KG1 (cell line): Measurements from ENCODE around the gene DOCK4.

Source experiments
- DNase-seq: peaks from one replicate; lab custom pipeline; 2025; lab: John Stamatoyannopoulos, UW

Gene DOCK4

GRCh38 chr7:112192236-112193154 is 13.7 kb downstream of the DOCK4 start:
- DNase-seq = no peak

DNA sequence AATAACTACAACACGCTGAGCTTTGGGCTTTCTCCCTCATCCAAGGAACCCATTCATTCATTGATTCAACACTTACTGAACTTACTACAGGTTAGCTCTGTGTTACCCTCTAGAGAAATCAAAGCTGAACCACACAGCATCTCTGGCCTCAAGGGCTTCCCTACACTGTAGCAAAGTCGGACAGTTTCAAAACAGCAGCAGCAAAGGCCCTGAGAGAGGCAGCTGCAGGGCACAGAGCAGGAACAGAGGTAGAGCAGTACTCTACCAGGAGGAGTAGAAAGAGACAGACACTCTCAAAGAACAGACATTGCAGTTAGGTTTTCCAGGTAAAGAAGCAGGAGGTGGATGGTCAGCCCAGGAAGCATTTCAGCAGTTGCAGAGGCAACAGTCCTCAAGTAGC is 16.1 kb downstream of the DOCK4 start:
- DNase-seq = no peak

- no peak for DNase-seq
Measured at GRCh38 chr7:112189691-112190090, 16.5 kb downstream of the DOCK4 start.

- DNase-seq = no peak
Measured at GRCh38 chr7:112188257-112188656, 17.9 kb downstream of the DOCK4 start.

GRCh38 chr7:112186300-112186699 is 19.9 kb downstream of the DOCK4 start:
- DNase-seq = no peak

DNA sequence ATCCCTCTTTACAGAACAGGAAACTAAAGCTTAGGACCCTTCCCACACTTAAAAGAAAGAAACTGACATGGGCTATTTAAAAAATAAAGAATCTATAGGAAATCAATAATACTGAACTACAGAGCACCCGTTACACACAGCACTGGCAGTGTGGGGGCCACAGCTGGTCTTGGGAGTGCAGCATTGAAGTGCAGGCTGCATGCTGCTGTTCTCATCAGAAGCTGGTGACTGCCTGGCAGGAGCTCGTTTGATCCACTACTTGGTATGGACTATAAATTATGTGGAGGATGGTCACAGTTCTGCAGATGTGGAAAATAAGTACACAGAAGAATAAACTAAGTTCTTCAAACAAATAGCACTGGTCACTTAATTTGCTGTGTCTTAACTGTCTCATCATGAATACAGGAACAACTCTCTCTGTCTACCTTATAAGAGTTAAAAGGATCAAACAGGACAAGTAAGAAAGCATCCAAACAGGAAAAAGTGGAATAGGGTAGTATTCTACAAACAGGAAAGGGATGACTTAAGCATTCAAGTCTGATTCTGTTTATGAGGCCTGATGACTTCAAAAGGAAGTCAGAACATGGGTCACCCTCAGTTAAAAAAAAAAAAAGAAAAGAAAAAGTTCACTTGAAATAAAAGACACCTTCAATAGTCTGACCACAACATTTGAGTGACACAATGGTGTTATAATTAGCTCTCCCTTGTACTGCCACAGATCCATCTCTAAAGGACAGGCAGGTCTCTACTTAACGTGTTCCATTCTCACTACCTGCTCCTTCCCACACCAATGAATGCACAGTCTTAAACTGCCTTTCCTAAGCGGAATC is 21.0 kb downstream of the DOCK4 start:
- DNase-seq = no peak

- DNase-seq = no peak
Measured at GRCh38 chr7:112184455-112184854, 21.7 kb downstream of the DOCK4 start.

DNA sequence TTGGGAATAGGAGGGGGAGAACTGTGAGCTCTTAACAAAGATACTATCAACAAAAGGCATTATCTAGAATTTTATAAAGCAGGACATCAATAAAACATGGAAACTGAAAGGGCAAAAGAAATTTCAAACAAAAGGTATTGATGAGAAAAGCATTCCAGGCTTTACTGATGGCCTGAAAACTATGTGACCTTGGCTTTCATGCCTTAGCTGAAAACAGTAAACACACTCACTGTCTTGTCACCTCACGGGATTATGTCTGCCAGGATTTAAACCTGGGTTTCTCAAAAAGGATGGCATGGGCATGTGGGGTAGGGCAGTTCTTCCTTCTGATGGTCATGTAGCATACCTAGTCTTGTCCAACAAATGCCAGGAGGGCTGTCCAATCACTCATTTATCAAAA is 22.9 kb downstream of the DOCK4 start:
- no peak for DNase-seq

DNA sequence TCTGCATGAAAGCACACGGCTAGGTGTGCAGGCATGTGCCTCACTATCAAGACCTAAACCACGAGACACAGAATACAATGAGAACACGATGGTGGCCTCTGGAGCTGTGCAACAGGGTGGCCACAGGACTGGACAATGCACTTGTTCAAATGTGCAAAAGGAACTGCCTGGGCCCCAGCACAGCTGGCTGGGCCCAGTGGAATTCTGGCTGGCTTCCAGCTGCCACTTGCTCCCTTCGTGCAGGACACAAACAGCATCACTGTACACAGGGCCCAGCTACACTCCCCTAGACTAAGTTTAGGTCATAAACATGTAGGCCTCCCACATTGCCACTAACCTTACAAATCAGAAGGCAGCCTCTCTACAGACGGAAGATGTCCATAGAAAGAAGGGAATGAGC is 23.4 kb downstream of the DOCK4 start:
- DNase-seq = no peak

DNA sequence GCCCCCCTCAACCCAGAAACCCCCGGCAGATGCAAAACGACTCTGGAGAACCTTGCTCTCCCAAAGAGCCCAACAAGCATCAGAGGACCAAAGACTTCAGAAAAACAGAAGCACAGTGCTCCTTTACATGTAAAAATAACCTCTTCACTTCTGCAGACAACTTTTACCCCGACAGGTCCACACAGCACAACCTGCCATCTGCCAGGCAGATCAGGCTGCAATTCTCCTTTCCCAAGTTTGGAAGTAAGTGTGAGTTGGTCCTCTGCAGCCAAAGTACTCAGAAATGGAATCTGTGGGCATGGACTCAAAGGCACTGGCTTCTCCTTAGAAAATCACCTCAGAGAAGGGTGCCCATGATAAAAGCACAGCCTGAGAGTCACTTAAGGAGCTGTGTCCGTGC is 26.0 kb downstream of the DOCK4 start:
- DNase-seq = no peak

DNA sequence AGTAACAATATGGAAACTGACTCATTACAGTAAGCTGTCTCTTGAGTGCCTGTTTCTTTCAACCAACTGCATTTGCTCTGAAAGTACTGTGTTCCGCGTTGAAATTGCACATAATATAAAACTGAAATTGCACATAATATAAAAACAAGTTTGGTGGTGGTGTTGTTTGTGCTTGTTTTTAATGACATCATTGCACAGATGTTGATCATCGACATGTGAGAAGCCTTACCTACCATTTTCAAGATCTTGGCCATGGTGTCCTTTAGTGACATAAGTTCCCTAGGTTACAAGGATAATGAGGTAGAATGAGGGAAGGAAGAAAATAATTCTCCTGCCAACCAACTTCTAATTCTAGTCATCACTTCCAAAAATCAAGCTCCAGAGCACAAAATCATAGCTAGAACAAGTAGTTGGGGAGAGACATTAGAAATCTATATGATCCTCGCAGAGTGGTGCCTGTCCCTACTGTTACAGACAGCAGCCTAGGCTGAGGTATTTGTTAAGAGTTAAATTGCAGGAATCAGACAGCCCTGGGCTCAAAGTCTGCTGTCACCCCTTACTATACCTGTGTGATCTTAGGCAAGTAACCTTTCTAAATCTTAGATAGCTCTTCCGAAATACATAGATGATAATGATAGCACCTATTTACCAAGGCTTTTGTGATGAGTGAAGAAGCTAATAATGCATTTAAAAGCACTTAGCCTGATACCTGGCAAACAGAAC is 29.3 kb downstream of the DOCK4 start:
- DNase-seq = no peak

DNA sequence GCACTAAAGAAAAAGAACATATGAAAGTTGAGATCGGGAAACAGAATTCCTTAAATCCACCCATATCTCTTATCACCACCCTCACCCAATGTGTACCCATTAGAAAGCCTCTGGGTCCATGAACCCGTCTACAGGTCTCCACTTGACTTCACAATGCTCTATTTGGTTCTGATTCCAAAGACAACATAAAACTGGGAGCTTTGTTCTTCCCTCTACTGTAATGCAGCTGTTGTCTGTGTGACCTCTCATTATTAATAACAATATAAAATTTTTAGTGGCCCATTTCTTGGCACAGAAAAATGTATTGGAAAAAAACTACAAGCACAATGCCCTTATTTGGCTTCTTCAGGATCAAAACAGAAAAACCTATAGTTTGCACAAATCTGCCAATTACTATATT is 30.0 kb downstream of the DOCK4 start:
- no peak for DNase-seq

DNA sequence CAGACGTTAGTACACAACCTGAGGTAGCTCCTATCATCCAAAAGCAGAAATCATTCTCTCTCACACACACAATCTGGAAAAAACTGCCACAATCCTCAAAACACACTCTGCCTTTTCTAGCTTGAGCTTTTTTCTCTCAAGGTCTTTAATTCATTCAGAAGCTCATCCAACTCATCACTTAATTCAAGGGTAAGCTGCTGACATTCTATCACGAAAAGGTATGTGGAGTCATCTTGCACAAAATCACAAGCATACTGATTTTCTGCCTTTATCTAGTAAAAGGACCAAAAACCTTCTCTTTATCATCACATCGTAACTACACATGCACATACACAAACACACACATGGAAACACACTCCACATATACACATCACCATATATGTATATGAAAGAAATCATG is 32.0 kb downstream of the DOCK4 start:
- no peak for DNase-seq

DNA sequence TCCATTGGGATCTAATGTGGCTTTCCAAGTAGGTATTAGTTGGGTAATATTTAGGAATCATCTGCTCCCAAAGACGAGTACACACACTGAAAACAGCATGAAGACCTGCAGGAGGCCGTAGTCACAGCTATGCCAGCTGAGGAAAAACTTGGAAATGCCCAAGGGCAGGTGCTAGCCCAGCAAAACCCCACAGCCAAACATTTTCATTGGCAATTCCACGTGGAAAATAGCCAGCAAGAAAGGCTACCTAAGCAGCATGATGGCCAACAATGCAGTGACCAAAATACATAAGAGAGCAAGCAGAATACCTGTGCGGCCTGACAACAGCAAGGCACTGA is 32.7 kb downstream of the DOCK4 start:
- DNase-seq = no peak

DNA sequence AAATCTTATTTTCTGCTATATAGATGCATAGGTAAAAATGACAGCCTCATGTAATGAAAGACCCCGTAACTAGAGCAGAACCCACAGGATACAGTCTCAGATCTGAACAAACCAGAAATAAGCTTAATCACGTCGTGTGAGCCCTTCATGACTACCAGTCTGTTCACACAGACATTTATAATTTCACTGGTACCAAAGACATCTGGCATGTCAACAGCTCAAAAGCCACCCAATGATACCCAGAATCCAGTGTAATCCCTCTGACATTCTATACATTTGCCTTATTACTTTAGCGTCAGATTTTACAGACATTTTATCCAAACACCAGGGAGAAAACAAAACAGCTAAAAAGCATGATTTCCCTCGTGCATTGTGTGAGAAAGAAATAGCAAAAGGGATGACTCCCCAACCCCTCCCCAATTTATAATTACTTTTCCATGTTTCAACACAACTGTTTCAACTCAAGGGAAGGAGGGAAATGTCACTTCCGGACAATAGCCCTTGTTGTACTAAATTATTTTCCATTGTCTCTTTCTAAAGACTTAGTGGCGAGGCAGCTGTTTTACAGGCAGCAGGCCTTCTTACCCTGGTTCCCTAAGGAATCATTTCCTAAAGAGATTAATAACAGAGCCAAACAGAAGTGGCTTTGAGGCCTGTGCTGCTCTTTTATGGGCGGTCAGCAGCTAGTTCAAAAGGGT is 33.2 kb downstream of the DOCK4 start:
- DNase-seq = no peak

- no peak for DNase-seq
Measured at GRCh38 chr7:112171673-112172072, 34.5 kb downstream of the DOCK4 start.

DNA sequence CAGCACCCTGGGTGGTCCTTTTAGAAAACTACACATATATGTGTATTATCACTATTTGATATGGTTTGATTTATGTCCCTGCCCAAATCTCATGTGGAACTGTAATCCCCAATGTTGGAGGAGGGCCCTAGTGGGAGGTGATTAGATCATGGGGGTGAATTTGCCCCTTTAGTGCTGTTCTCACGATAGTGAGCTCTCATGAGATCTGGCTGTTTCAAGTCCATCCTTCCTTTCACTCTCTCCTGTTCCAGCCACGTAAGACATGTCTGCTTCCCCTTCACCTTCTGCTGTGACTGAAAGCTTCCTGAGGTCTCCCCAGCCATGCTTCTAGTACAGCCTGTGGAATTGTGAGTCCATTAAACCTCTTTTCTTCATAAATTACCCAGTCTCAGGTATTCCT is 37.3 kb downstream of the DOCK4 start:
- DNase-seq = no peak

DNA sequence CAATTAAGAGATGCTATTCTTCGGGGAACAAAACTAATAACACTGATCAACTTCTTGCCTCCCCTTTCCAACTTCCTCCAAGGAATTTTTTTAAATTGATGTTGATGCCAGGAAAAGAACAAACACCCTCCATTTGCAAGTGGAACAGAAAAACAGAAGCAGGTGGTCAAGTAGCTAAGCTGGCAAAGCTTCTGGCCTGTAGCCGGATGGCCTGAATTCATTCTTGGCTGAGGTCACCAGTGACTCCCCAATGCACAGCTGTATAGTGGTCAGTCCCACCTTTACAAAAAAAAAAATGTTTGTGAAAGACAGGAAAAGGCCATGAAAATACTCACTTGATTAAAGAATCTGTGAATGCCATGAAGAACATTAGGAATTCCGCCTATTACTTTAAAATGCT is 39.1 kb downstream of the DOCK4 start:
- DNase-seq = no peak

GRCh38 chr7:112162784-112163506 is 43.3 kb downstream of the DOCK4 start:
- DNase-seq = no peak

- DNase-seq = no peak
Measured at GRCh38 chr7:112162142-112162766, 43.9 kb downstream of the DOCK4 start.
